ENCODE measurements around the gene SLC2A8.

The SLC2A8 gene

DNA sequence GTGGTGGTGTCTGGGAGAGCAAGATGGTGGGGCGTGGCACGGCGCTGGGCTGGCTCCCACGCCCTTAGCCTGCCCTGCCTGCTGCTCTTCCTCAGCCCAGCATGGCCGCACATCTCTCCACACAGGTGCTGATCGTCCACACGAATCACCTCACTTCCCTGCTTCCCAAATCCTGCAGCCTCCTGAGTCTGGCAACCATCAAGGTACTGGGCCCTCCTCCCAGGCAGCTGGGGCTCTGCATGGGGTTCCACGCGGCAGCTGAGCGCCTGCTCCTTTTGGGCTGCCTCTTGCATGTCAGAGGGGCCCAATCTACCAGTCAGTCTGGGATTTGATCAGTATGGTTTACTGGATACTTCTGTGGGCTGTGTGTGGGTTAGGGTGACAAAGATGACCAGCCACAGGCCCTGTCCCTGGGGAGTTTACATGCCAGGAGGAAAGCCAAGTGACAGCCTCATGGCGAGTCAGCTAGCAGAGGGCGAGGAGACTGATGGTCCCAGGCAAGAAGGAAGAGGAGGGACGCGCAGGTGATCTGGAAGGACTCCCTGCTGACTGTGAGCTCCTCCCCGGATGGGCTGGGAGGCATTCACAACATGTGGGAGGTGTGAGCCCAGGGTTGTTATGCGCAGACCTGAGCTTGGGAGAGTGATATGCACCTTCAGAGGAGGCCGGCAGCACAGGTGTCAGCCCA lies 60.4 kb downstream of the SLC2A8 start:
- peak; percentile 60 for DNase-seq (ENCODE audit: low read depth, low spot score)

Measured in ELF-1 (cell line).